Activated CD8-positive, alpha-beta memory T cell treated with anti-CD3 and anti-CD28 coated beads for 24 hours (primary cell): ENCODE results near the gene HGF.
"Not testable (repeated sequence)": the region's sequence is repeated elsewhere in the genome, so short reads cannot be mapped to it uniquely, and the experiment has no call there.

ENCODE experiments used
- DNase-seq: peaks from one replicate; pipeline ENCODE4 v3.0.0-alpha.2; 2020

The HGF gene

DNA sequence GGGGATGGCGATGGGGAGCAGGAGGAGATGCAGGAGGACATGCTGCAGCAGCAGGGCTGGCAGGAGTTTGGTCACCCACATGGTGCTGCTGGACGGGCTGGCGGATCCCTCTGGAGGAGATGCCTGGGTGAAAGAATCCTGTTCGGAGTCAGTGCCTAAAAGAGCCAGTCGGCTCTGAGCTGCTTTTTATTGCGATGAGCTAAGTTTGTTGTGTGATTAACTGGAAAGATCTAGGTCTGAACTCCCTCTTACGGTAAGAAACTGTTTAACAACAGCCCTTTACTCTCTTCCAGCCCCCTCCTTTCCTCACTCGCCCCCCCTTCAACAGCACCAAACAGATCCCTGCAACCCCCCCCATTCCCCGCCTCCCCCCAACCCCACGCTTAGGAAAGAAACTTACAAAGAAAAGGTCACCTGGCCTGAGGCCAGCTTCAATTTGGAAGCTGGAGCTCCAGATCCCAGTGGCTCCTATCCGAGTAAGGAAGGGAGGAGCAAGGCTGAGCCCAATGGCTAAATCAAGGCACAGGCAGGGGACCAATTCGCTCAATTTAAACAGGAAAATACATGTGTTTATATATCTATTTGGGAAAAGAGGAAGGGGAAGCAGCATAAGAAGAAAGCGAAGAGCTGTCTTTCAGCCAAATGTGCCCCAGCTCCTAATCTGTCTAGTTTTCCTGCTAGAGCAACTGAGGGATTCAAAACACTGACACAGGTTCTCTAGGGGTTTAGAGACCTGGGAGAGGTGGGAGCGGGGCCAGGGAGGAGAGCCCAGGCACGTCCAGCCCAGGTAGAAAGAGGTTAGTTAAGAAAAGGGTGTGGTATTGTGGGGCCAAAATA lies at the start of gene HGF:
HGF (minus strand) TSS at position 157 of the 837 bp plus-strand sequence; CDS start at position 81, 76 bp downstream.
- DNase-seq = no peak

DNA sequence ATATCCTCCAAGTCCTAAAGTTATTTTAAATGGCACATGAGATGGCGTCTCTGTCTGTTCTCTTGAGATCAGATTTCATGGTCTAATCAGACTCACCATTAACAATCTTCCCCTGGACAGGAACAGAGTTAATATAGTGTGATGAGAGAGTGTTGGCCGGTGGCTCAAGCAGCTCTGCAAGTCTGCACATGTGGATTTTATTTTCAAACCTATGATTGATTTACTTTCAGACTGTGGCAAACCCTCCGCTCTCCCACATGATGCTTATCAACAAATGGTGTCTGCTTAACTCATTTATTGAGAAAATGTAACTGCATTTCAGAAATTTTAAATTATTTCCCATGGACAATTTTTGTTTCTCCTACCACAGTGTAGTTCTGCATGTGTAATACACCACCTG lies 46.5 kb upstream of the HGF start:
- no peak for DNase-seq

DNA sequence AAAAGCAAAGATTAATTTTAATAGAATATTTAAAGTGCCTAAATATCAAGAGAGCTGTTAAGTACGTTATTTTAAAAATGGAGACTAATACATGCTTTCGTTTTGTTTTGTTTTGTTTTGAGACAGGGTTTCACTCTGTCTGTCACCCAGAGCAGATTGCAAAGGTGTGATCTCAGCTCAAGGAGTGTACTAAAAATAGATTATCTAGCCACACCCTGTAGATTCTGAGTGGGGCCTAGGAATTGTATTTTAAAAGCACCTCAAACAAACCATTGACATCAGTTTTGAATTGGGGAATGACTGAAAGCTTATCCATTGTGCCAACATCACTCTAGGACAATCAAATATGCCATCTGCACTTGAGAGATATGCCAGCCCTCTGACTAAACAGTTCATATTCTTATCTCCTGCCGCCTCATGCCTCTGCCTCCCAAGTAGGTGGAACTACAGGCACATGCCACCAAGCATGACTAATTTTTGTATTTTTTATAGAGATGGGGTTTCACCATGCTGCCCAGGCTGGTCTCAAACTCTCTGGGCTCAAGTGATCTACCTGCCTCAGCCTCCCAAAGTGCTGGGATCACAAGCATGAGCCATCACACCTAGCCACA lies 43.1 kb upstream of the HGF start:
- not testable (repeated sequence) for DNase-seq

DNA sequence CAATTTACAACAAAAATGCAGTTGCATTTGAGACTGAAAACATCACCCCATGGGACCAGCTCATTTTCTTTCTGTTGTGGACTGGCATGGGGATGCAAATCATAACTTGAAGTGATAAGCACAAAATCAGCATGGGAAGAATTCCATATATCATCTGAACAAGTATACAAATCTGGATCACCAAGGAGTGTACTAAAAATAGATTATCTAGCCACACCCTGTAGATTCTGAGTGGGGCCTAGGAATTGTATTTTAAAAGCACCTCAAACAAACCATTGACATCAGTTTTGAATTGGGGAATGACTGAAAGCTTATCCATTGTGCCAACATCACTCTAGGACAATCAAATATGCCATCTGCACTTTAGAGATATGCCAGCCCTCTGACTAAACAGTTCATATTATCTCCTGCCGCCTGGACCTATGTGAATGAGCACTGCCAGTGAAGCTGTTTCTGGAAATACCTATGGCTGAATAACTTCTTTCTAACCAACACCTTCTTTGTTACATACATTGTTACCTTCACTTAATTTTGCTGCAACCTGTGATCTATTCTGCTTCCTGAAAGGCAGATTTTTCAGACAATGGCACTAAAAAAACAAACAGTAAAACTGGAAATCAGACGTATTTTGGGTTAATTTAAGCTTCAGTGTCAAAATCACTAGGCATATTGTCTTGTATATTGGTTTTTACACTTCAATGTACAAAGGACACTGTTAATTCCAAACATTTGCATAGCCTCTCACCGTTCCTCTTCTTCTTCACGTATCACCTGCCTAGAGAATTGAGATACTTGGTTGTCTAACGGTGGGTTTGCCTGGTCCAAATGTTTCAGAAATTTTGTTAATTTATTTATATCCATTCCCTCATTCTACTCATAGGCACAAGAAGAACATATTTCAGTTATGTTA lies 42.4 kb upstream of the HGF start:
- no peak for DNase-seq

DNA sequence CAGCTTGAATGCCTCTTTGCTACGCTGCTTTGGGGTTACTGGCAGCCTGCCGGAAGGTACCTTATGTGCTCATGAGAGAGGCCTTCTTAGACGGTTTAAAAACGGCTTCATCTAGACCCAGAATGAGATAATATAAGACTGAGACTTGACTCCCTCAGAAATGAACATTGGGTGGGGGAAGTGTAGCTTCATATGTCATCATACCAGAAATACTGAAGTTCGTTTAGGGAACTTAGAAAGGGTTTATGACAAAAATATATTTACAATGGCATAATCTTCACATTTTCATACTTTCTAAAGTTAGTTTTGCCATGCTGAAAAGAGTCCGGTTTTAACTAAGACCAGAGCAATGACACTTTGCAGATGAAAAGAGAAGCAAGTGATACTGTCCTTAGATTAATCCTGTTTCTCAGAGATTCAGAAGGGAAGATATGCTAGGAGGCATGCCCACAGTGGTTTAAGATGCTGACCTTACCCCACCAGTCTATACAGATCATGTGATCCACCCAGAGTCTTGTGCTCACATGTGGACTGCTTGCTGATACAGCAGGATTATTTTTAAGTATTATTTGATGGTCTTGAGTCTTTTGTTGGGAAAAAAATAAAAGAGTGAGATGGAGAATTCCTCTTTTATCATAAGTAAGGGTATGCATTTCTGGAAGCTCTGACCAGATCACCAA lies 40.8 kb upstream of the HGF start:
- no peak for DNase-seq

DNA sequence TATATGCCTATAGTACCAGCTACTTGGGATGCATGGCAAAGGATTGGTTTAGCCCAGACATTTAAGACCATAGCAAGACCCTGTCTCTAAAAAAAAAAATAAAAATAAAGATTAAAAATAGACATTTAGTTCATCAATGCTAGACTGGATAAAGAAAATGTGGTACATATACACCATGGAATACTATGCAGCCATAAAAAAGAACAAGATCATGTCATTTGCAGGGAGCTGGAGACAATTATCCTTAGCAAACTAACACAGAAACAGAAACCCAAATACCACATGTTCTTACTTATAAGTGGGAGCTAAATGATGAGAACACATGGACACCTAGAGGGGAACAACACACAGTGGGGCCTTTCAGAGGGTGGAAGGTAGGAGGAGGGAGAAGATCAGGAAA lies 38.5 kb upstream of the HGF start:
- not testable (repeated sequence) for DNase-seq

DNA sequence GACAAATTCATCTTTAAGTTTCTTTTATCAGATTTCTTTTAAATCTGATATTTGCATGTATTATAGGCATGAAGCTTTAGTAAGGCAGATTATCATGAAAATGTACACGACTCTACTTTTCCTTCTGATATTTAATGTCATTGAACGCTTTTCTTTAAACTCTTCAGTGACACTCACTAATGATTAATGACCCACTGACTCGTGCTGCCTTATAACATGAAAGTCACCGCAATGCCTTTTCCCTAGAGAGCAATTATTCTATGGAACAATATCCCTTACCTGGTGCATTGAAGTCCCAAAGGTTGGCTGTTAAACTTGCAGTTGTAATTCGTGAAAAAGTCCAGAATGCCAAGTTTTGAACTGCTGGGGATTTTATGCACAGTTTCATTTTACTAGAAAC lies 33.4 kb upstream of the HGF start:
- no peak for DNase-seq

DNA sequence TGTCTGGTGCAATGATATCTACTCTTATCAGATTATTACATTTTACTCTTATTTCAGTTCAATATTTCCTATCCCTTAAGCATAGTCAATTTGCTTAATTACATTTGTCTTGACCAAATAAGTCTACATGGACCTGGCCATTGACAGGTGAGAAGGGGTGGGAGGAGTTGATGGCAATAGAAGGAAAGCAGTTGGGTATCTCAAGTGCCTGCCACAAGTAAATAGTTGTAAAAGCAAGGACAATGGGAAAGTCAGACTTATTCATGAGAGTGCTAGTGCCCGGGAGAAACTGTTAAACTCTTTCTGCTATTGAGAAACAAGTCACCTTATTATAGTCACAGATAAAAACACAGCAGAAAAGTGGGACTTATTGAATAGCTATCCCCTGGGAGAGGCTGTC lies 32.4 kb upstream of the HGF start:
- DNase-seq = no peak

DNA sequence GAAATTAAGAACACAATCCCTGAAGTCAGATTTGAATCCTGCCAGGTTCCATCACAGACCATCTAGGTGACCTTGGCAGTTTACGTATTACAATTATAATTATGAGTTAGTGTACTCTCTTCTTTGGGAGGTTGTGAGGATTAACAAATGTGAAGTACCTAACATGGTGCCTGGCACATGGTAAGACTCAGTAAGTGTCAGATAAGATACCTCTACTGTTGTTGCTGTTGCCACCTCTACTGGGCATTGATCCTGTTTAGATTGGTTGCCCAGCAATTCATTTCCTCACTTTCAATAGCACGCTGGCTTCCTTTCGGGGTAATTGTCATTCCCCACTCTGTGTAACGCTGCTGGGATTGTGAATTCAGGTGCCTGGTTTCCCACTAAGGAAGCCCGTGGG lies 31.7 kb upstream of the HGF start:
- no peak for DNase-seq

DNA sequence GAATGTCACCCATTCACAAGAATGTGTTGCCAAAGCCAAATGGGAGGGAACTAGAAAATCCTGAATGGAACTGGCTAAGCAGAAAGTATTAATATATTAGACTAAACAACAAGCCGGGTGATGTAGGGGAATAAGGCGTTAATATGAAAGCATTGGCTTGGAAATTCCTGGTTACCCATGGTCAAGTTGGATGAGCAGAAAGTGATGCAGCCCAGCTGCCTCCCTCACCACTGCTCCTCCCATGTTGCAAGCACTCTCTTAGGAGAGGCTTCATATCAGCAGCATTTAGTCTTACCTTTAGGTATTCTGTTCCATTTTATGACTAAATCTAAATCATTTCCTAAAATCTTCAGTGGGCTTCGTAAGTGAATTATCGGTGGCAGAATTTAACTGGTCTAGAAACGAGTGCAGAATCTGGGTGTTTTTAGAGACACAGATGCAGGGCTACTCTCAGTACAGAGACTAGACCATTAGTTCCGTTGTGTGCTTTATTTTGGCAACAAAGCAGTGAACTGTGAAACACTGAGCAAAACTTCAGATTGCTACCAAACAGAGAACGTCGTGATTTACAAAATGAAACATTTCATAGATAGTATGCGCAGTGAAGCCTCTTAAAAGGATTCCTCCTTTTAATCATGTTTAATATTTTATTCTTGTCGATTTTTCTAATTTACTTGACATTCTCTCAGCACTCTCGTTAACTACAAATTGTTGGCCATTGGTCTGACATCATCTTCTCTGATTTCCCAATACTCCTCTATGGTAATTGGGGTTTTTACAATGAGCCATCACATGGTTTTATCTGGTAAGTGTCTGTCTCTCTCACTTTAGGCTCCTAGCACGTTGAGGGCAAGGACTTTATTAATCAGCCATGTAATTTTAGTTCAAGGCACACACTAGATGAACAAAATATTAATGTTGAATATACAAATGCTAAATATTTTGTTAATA lies 22.0 kb upstream of the HGF start:
- no peak for DNase-seq

DNA sequence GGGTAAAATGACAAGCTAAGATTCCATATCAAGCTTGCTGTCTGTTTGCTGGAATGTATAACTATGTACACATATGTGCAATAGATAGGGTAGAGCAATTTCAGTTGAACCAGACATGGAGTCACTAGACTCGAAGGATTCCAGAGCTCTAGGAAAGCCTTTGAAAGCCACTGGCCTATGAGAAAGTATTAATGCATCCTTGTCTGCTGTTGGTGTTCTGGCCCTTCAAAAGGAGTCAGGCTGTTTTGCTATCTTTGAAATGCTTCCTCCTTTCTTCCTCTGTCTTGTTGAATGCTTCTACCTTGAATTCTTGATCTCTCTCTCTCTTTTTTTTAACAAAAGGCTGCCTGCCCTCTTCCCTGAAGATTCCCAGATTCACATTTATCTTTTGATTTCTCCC lies 20.8 kb upstream of the HGF start:
- DNase-seq = no peak

DNA sequence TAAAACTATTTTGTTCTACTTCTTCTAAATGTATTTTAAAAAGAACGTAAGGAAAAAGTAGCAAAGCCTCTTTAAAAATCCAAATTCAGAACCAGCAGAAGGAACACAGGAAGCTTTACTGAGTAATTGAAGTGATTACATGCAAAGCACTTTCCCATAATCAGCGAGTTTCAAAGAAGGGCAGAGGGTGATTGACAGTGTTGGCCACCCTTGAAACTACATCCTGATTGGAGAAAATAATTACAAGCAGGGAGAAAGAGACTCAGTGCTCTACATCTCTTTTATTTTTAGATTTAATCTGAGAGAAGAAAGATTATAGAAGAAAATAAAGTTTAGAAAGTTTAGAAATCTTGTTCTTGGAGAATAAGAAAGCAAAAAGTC lies 20.3 kb upstream of the HGF start:
- no peak for DNase-seq

DNA sequence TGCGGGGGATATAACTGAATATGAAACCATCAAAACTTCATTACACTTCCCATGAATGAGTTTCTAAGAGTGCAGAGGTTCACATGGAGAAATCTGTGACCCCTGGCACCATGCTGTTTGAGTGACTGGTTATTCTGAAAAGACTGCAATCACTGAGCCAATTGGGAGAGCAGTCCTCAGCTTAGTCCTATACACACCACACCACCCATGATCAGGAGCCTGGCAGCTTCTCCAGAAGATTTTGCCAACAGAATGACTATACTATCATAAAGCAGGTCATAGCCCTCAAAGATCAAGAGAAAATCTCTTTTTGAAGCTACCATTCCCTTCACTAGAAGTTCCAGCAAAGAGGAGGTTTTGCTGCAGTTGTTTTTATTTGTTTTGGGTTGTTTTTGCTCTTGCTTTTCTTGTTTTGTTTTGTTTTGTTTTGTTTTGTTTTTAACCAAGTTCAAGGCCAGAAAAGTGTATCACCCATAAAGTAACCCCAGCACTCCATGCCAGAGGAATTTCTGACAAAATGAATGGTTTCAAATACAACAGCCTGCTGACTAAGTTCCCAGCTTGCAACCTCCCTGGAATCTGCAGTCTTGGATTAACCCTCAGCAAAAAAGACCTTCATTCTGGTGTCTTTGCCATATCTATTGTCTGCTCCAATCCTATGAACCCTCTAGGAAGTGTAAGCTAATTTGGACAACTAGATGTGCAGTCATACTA lies 19.7 kb upstream of the HGF start:
- DNase-seq = no peak

DNA sequence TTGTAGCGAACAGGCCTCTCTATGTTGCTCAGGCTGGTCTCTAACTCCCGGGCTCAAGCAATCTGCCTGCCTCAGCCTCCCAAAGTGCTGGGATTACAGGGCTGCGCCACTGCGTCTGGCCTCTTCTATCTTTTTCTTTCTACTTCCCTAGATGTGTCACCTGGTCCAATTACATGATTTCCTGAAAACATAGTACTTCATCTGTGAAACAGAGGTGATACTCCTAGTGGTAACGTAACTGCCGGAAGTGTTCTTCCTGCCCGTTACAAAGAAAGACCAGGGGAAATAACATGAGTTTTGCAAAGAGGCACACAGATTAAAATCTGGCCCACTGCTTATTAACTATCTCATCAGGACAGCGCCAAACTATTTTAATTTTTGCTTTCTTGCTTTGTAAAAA lies 18.4 kb upstream of the HGF start:
- DNase-seq = no peak

DNA sequence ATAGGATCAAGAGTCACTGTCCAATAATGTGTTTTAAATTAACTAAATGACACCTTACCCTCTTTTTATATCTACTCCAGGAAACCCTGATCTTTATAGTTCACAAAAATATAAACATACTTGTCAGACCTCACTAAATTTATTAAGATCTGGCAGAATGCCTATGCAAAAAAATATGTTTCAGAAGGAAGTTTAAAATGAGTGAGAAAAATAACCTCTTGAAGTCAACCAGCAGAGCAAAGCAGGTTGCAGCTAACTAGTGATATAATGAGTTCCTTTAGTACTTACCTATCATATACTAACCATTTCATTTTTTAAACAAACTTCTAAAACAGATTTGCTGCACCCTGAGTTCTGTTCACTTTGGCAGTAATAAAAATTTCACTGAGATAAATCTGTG lies 14.0 kb upstream of the HGF start:
- DNase-seq = no peak

DNA sequence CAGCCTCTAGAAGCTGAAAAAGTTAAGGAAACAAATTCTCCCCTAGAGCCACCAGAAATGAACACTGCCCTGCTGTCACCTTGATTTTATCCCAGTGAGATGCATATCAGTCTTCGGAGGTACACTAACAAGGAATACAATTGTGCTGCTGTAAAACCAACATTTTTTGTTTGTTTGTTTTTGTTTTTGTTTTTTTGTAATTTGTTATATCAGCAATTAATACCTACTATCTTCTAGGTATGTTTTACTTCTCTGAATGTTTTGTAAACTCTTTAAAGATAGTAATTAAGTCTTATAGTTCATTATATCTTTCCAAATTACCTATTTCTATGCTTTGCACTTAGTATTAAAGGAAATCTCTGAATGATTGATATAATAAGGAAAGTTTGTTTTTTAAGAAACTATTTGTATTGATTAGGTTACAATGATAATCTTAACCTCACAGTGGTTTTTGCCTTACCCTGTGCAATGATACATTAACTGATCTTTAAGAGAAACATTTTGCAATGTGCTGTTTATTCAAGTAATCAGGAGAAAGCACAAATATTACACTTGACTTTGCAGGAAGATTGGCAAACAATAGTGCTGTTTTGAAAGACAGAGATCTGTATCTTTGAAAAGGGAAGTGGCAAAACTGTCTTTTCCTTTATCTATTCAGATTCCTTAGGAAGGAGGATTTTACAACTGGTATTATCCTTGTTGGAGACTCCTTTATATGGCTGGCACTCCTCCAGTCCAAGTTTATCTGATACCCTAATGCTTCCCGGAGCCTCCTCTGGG lies 11.3 kb upstream of the HGF start:
- DNase-seq = no peak

DNA sequence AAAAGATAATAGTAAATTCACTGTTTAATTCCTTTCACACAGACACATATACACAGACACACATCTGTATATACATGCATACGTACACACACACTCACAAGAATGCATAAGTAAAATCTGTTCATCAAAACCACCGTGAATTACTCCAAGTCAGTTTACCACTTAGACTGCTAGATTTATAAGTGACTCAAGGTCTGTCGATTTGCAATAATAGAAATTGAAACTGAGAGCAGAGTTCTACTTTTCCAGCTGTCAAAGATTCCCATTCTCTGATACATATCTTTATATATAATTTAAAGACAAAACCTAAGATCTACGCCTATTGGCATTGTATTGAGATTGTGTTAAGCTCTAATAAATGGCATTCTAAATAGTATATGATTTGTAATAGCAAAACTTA lies 9.9 kb upstream of the HGF start:
- no peak for DNase-seq

DNA sequence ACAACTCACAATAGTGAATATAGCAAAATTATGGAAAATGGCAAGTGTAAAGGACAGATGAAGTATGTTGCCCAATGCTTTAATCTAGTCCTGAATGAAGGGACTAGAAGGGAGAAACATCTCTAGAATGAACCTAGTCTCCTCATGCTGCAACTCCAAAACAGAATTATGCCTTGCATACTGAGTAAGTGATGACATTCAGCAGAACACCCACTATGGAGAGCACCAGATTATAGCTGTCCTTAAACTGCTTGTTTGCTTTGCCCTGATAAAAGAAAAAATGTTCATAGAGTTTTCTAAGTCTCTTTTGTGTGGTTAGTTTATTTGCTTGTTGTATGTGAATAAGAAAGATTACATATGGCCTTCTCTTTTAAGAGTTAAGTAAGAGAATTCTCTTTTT lies 7.8 kb upstream of the HGF start:
- no peak for DNase-seq

DNA sequence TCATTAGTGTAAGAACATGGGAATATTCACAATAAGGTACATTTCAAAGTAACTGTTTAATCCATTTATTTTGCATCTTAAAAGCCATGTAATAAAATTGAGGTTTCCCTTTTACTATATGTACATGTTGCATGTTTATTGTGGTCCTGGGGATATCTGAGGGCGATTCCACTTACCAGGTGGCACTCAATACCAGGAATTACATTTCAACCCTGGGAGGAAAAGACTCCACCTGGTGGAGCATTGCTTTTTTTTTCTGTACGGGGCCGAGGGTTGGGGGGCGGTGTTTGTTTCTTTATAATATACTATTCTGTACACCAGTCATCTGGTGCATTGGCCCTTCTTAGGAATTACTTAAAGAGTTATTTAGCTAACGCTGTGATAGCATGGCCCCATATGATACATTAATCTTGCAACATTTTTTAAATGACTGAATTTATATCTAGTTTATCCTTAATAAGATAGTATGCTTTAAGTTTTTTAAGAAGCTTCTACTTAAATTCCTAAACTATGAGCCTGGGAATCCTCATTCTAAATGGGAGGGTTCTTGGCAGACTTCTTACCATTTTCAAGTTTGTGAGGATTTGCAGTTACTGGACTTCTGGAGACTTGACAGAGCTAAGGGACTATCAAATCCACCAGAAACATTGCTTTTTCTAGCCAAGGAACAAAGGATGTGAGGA lies 7.2 kb upstream of the HGF start:
- DNase-seq = no peak

DNA sequence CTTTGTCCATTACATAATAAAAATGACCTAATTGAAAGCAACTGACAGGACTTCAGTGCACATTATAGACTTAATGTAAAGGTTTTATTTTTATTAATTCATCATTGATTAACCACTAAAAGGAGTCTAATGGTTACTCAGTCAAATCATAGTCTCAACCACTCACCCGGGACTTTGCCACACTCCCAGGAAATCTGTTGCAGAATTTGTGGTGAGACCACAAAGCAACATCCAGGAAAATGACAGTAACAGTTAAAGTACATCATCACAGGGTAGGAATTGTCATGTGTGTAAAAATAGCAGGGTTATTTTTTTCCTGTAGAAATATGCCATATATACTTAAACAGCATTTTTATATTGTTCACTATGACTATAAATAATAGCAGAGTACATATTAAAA lies 6.3 kb upstream of the HGF start:
- DNase-seq = no peak
